ENCODE measurements around the gene INSL6.
"Not testable (repeated sequence)": the region's sequence is repeated elsewhere in the genome, so short reads cannot be mapped to it uniquely, and the experiment has no call there.

The INSL6 gene, protein sequence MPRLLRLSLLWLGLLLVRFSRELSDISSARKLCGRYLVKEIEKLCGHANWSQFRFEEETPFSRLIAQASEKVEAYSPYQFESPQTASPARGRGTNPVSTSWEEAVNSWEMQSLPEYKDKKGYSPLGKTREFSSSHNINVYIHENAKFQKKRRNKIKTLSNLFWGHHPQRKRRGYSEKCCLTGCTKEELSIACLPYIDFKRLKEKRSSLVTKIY

DNA sequence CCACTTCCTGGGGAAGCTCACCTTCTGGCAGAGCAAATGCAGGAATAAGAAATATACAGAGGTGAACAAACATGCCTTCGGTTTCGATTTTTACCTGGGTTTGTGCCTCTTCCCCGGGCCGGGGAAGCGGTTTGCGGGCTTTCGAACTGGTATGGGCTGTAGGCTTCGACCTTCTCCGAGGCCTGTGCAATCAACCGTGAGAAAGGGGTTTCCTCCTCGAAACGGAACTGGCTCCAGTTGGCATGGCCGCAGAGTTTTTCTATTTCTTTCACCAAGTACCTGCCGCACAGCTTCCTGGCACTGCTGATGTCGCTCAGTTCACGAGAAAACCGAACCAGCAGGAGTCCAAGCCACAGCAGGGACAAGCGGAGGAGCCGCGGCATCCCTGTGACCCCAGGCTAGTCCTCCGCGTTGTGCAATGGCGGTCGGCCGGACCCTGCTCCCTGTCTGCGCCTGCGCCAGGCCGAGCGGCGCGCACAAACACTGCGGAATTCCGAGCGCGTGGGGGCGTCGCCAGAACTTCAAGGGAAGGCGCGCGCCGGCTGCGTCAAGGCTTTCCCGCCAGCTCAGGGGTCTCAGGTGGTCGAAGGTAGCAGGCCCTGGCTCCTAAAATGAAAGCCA, at the start of gene INSL6:
Gene INSL6, minus strand, starts transcription at position 420 of the 621 bp plus-strand sequence. Its CDS starts 37 bp downstream, at position 383.
- no peak for DNase-seq

GRCh38 chr9:5231212-5231611, 45.8 kb upstream of the INSL6 start, which contains the start of gene INSL4:
Gene INSL4 (plus strand): TSS chr9:5231419. CDS start chr9:5231524, 105 bp downstream.
- no peak for DNase-seq

- DNase-seq: no peak
Measured at GRCh38 chr9:5230554-5230953, 45.1 kb upstream of the INSL6 start.

DNA sequence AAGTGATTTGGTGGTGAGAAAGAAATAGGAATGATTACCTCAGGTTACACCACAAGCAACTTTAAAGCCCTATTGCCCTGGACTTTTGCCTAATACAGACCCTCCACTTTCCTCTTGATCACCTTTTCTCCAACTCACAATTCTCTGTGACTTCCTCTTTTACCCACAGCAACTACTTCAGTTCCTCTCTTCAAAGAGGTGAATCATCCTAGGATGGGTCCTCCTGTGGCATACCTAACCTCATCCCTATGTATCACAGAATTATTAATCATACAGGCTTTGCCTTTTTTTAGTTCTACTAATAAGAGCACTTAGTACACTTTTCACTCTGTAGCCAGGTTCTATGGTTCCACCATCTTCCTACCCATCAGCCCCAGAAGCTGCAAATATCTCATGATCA, 19.6 kb upstream of the INSL6 start:
- DNase-seq: no peak

- DNase-seq: no peak
Measured at GRCh38 chr9:5195463-5195862, 10.0 kb upstream of the INSL6 start.

DNA sequence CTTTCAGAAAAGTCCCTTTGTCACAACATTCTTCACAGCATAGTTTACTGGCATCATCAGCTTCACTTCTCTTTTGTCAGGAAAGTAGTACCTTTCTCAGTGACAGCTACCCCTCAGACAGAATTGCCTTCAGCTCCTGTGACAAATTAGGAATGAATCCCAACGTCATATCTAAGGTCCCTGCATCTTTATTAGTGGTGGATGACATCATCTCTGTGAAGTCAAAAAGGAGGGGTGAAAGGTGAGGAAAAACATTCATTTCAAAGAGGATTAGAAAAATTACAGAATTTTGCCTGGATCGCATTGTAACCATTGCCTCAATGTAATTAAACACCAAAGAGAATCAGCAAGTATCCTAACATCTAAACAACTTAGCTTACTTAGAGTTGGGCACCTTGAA, 7.9 kb upstream of the INSL6 start:
- DNase-seq: no peak

DNA sequence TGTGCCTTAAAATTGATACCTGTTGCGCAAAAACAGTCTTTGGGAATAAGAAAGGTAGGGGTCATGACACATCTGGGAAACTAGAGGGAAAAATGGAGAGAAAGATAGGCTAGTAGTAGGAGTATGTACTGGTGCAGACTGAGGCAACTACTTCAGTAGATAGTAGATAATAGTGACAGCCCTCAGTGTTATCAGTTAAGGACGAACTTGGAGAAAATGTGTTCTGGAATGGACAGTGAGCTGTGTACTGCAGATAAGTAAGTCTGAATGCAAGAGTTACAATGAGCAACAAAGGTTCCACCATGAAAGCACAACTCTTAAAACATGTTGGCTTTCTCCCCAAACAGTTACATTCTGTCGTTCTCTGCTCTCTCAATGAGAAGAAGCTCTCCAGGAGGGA, 6.5 kb upstream of the INSL6 start:
- no peak for DNase-seq

- DNase-seq: no peak
Measured at GRCh38 chr9:5188060-5188984, 2.9 kb upstream of the INSL6 start.

DNA sequence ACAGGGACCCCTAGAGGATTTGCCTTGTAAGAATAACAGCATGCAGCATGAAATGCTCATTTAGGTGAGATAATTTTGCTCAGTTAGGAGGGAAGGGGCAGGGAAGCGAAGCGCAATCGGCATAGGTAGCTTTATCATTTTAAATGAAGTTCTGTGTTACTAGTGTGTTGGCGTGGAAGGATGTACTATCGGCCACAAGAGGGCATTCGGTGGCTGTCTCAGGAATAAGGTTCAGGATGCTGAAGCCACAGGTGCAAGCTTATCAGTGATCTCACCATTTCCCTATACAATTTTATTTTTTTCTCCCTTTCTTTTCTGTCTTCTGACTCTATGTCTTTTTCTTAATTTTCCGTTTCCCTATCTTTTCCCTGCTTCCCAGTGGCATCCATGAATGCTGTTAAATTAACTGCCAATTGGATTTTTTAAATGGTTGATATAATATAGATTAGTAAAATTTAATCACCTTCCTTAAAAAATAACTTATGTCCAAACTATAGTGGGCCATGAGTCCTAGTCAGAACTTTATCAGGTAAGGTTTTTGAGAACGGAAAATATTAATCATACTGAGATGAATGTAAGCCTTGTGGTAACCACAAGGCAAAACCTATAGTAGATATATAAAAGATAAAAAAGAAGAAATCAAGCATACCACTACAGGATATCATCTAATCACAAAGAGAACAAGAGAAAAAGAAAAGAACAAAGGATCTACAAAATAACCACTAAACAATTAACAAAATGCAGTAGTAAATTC, 1.2 kb upstream of the INSL6 start:
- peak; percentile 15 for DNase-seq

DNA sequence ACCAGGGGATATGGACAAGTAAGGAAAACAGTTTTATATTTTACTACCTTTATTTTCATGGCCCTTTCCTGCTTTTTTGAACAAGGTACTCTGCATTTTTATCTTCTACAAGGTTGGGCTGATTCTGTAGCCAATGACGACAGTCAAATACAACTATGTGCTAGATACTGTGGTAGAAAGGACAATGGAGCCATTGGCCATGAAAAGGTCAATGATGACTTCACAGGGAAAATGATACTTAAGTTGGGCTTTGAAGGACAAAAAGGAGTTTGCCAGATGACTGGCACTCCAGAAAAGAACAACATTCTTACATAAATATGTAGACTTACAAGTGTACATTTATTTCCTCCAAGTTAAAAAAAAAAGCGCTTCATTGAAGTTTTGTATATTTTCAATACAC, 663 bp downstream of the INSL6 start:
- DNase-seq: no peak

GRCh38 chr9:5180631-5181030, 4.8 kb downstream of the INSL6 start:
- not testable (repeated sequence) for DNase-seq

GRCh38 chr9:5178126-5178805, 7.2 kb downstream of the INSL6 start:
- no peak for DNase-seq

DNA sequence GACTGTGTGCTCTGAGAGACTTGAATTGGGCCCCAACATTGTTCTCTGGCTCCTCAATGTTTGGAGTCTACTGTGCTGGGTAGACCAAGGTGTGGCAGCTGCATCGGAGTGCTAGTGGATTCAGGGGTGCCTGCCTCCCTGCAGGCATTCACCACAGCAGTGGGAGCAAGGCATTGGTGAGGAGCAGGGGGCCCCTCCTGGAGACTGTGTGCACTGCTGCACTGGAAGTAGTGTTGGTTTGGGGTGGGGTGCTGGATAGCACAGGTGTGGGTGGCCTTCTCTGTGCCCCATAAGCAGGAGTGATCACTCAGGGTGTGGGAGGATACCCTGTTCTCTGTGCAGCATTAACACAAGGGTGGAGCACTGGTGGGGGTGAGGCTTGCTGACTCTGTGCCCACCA, 39.2 kb downstream of the INSL6 start:
- no peak for DNase-seq

- DNase-seq: no peak
Measured at GRCh38 chr9:5144217-5144616, 41.2 kb downstream of the INSL6 start.

GRCh38 chr9:5140151-5140550, 45.3 kb downstream of the INSL6 start:
- no peak for DNase-seq

GRCh38 chr9:5122516-5122915, 62.9 kb downstream of the INSL6 start:
- DNase-seq: no peak

- DNase-seq: no peak
Measured at GRCh38 chr9:5122116-5122515, 63.3 kb downstream of the INSL6 start.

- no peak for DNase-seq
Measured at GRCh38 chr9:5113994-5114748, 71.3 kb downstream of the INSL6 start.
